ENCODE measurements around the gene NAP1L1.

The NAP1L1 gene

DNA sequence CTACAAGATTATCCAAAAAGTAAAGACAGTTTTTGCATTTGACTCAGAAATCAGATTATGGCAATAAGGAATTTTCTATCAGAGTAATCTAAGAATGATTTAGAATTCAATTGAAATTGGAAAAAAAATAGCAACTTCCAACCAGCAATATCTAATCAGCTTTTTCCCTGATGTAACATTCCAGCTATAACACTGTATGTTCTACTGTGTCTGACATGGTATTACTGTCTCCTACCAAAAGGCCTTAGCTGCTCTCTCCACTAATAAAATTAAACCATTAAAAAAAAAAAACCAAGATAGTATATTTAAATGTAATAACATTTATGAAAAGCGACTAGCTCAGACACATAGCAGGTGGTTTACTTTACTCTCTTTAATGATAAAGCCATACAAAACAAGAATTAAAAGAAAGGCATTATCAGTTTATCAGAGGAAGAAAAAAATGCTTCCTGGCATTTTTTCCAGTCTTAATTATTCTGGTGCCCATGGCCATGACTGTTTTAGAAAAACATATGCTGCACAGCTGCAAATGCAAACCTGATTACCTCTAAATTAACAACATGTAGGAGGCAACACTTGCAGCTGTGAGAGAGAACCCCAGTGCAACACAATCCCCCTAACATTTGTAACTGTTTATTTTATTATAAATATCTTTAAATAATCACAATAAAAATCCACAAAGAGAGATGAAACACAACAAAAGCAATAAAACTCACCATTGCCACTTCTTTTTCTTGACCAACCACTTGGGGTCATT, 81.7 kb downstream of the NAP1L1 start:
- Histone ChIP-seq H3K27me3 (ENCODE audit: insufficient read depth, low read length) (no peaks in the 10 kb centered on the region), H2AFZ (ENCODE audit: low read length) (no peak overlapping the region), H3K27ac (ENCODE audit: low read depth, low read length, poor library complexity, severe bottlenecking) (no peak overlapping the region), H3K4me2 (ENCODE audit: low read length) (no peak overlapping the region), H4K20me1 (ENCODE audit: insufficient read depth, low read length) (no peaks in the 10 kb centered on the region), H3K4me3 (ENCODE audit: low read depth, low read length, poor library complexity, severe bottlenecking) (no peak overlapping the region), H3K79me2 (ENCODE audit: insufficient read depth, low read length) (no peaks in the 10 kb centered on the region), H3K36me3 (ENCODE audit: insufficient read depth, low read length) (no peaks in the 10 kb centered on the region), H3K9me2 (ENCODE audit: low read depth, low read length) (no peaks in the 10 kb centered on the region), H3K9me3 (ENCODE audit: low read length) (no peaks in the 10 kb centered on the region), H3F3A (ENCODE audit: insufficient read depth, low read length) (no peaks in the 10 kb centered on the region), H3K4me1 (ENCODE audit: insufficient read depth, low read length, severe bottlenecking) (no peaks in the 10 kb centered on the region), H3K9ac (ENCODE audit: low read length) (no peak overlapping the region)
- TF ChIP-seq, protein P1, sequence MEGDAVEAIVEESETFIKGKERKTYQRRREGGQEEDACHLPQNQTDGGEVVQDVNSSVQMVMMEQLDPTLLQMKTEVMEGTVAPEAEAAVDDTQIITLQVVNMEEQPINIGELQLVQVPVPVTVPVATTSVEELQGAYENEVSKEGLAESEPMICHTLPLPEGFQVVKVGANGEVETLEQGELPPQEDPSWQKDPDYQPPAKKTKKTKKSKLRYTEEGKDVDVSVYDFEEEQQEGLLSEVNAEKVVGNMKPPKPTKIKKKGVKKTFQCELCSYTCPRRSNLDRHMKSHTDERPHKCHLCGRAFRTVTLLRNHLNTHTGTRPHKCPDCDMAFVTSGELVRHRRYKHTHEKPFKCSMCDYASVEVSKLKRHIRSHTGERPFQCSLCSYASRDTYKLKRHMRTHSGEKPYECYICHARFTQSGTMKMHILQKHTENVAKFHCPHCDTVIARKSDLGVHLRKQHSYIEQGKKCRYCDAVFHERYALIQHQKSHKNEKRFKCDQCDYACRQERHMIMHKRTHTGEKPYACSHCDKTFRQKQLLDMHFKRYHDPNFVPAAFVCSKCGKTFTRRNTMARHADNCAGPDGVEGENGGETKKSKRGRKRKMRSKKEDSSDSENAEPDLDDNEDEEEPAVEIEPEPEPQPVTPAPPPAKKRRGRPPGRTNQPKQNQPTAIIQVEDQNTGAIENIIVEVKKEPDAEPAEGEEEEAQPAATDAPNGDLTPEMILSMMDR (IDR thresholded peaks at IDR 0.05; ENCODE audit: low read length), result no peak
- TF ChIP-seq EZH2 (IDR thresholded peaks at IDR 0.05; ENCODE audit: borderline replicate concordance, low read length), result no peak

DNA sequence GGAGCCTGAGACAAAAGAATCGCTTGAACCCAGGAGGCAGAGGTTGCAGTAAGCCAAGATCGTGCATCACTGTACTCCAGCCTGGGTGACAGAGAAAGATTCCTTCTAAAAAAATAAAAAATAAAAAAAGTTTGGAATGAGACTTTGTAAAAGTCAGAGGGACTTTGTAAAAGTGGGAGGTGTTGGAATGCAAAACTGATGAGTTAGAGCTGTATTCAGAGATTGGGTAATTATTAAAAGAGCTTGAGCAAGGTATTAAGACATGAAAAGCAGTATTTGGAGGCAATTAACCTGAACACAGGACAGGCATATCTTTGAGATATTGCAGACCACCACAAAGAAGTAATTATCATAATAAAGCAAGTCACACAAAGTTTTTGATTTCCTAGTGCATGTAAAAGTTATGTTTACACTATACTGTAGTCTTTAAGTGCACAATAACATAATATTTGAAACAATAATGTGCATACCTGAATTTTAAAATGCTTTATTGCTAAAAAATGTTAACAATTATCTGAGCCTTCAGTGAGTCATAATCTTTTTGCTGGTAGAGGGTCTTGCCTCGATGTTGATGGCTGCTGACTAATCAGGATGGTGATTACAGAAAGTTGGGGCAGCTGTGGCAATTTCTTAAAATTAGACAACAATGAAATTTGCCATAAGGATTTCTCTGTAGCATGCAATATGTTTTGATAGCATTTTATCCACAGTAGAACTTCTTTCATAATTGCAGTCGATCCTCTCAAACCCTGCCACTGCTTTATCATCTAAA, 86.0 kb downstream of the NAP1L1 start:
- no peaks in the 10 kb centered on the region for H3K4me1 ChIP-seq (ENCODE audit: insufficient read depth, low read length, severe bottlenecking)
- TF ChIP-seq, protein P1 (IDR thresholded peaks at IDR 0.05; ENCODE audit: low read length), result no peak
- TF ChIP-seq EZH2 (IDR thresholded peaks at IDR 0.05; ENCODE audit: borderline replicate concordance, low read length), result no peak
- no peak overlapping the region for H3K9ac ChIP-seq (ENCODE audit: low read length)
- no peaks in the 10 kb centered on the region for H3K9me2 ChIP-seq (ENCODE audit: low read depth, low read length)
- H3K27me3 ChIP-seq (ENCODE audit: insufficient read depth, low read length), result no peaks in the 10 kb centered on the region
- H3F3A ChIP-seq (ENCODE audit: insufficient read depth, low read length), result no peaks in the 10 kb centered on the region
- no peak overlapping the region for H2AFZ ChIP-seq (ENCODE audit: low read length)
- no peak overlapping the region for H3K4me2 ChIP-seq (ENCODE audit: low read length)
- H3K27ac ChIP-seq (ENCODE audit: low read depth, low read length, poor library complexity, severe bottlenecking), result no peak overlapping the region
- no peaks in the 10 kb centered on the region for H3K9me3 ChIP-seq (ENCODE audit: low read length)
- H4K20me1 ChIP-seq (ENCODE audit: insufficient read depth, low read length), result no peaks in the 10 kb centered on the region
- no peak overlapping the region for H3K4me3 ChIP-seq (ENCODE audit: low read depth, low read length, poor library complexity, severe bottlenecking)
- no peaks in the 10 kb centered on the region for H3K36me3 ChIP-seq (ENCODE audit: insufficient read depth, low read length)
- H3K79me2 ChIP-seq (ENCODE audit: insufficient read depth, low read length), result no peaks in the 10 kb centered on the region

DNA sequence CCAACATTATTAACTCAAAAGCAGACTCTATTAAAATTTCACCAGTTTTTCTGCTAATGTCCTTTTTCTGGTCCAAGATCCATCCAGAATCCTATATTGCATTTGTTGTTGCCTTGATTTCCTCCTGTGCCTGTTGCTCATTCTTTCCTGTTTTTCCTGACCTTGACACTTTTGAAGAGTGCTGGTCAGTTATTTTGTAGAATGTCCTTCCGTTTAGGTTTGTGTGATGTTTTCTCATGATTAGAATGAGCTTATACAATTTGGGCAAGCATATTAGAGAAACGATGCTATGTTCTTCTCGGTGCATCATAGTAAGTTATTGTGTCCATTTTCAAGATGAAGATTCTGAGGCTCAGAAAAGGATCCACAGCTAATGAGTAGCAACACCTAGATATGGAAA, 86.8 kb downstream of the NAP1L1 start:
- H3K4me1 ChIP-seq (ENCODE audit: insufficient read depth, low read length, severe bottlenecking), result no peaks in the 10 kb centered on the region
- H4K20me1 ChIP-seq (ENCODE audit: insufficient read depth, low read length), result no peaks in the 10 kb centered on the region
- H3K9me2 ChIP-seq (ENCODE audit: low read depth, low read length), result no peaks in the 10 kb centered on the region
- no peaks in the 10 kb centered on the region for H3K36me3 ChIP-seq (ENCODE audit: insufficient read depth, low read length)
- H3K4me3 ChIP-seq (ENCODE audit: low read depth, low read length, poor library complexity, severe bottlenecking), result no peak overlapping the region
- no peaks in the 10 kb centered on the region for H3K9me3 ChIP-seq (ENCODE audit: low read length)
- no peaks in the 10 kb centered on the region for H3K79me2 ChIP-seq (ENCODE audit: insufficient read depth, low read length)
- no peak overlapping the region for H2AFZ ChIP-seq (ENCODE audit: low read length)
- H3K27me3 ChIP-seq (ENCODE audit: insufficient read depth, low read length), result no peaks in the 10 kb centered on the region
- H3K9ac ChIP-seq (ENCODE audit: low read length), result no peak overlapping the region
- no peak overlapping the region for H3K27ac ChIP-seq (ENCODE audit: low read depth, low read length, poor library complexity, severe bottlenecking)
- TF ChIP-seq EZH2 (IDR thresholded peaks at IDR 0.05; ENCODE audit: borderline replicate concordance, low read length), result no peak
- TF ChIP-seq, protein P1 (IDR thresholded peaks at IDR 0.05; ENCODE audit: low read length), result no peak
- no peaks in the 10 kb centered on the region for H3F3A ChIP-seq (ENCODE audit: insufficient read depth, low read length)
- H3K4me2 ChIP-seq (ENCODE audit: low read length), result no peak overlapping the region

All from OCI-LY1 (cell line).